Chondrocyte (in vitro differentiated cells): ENCODE results near the gene GSG1L. TPM values are rescaled to one million over a fixed set of nuclear protein-coding genes. Genes with fewer than 3 reads are reported as not detected.

ENCODE experiments used
- DNase-seq: peaks from one replicate; pipeline ENCODE4 v3.0.0; 2021; ENCODE audit warnings: mixed read lengths, low spot score
- H3K27ac Mint-ChIP-seq: one replicate; pipeline ENCODE4 v1.8.0; 2021; ENCODE audit warnings: mild to moderate bottlenecking, moderate library complexity, mixed read lengths; ENCODE audit not compliant: unreplicated experiment
- H3K27me3 Mint-ChIP-seq: 2 replicates; pipeline ENCODE4 v1.8.0; 2021; ENCODE audit warnings: low read depth, mixed read lengths
- H3K36me3 Mint-ChIP-seq: 2 replicates; pipeline ENCODE4 v1.8.0; 2021; ENCODE audit warnings: low read depth, mixed read lengths
- H3K4me1 Mint-ChIP-seq: 2 replicates; pipeline ENCODE4 v1.8.0; 2021; ENCODE audit warnings: low read depth, mild to moderate bottlenecking, mixed read lengths
- H3K4me3 Mint-ChIP-seq: one replicate; pipeline ENCODE4 v1.8.0; 2021; ENCODE audit warnings: mild to moderate bottlenecking, moderate library complexity, mixed read lengths; ENCODE audit not compliant: unreplicated experiment
- H3K9me3 Mint-ChIP-seq: 2 replicates; pipeline ENCODE4 v1.8.0; 2021; ENCODE audit warnings: low read depth, mixed read lengths
- total RNA-seq: library from RNA; stranded (reverse); gene quantifications from 3 replicates; pipeline ENCODE4 v1.2.1, GENCODE V29; 2021
- TF ChIP-seq, protein P1 (sequence below): fragments of 200-600 bp; sonication (generic); IDR thresholded peaks from 2 replicates; pipeline ENCODE4 v1.5.0; 2021; ENCODE audit warnings: antibody characterized with exemption, mild to moderate bottlenecking, moderate library complexity

GSG1L gene
- total RNA-seq, 1 donor from 2014 or later = not detected

DNA sequence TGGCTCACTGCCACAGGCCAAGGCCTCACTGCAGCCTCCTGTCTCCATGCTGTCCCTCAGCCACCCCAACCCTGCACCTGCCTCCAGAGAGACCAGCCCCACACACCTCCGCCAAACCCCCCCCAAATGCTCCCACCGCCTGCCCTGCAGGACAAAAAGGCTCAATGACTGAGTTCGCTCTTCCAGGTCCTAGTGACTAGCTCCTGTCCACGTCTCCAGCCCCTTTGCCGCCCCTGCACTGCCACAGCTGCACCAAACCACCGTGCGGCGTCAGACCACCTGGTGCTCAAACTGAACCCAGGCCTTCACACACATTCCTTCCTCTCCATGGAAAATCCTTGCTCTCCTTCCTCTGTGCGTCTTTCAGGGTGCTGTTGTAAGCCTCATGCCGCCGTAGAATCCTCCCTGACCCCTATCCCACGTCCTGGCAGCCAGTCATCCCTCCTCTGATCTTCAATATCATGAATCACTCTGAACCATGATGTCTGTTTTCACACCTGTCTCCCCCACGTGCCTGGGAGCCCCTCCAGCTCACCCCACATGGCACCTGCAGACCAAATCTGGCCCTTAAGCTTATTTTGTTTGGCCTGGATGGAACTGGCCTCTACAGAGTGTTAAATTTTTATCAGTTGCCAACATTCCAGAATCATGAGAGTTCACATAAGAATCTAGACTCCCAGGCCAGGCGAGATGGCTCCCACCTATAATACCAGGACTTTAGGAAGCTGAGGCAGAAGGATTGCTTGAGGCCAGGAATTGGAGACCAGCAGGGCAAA is 4.3 kb upstream of the GSG1L start:
- DNase-seq = no peak
- Mint-ChIP-seq H3K27me3 (peaks cover 26% of the 10 kb centered on the region), H3K4me1 (peaks cover 15% of the 10 kb centered on the region), H3K9me3 (no peaks in the 10 kb centered on the region), H3K27ac (peak overlapping the region; percentile 87), H3K36me3 (no peaks in the 10 kb centered on the region), H3K4me3 (no peak overlapping the region)
- TF ChIP-seq, protein P1, sequence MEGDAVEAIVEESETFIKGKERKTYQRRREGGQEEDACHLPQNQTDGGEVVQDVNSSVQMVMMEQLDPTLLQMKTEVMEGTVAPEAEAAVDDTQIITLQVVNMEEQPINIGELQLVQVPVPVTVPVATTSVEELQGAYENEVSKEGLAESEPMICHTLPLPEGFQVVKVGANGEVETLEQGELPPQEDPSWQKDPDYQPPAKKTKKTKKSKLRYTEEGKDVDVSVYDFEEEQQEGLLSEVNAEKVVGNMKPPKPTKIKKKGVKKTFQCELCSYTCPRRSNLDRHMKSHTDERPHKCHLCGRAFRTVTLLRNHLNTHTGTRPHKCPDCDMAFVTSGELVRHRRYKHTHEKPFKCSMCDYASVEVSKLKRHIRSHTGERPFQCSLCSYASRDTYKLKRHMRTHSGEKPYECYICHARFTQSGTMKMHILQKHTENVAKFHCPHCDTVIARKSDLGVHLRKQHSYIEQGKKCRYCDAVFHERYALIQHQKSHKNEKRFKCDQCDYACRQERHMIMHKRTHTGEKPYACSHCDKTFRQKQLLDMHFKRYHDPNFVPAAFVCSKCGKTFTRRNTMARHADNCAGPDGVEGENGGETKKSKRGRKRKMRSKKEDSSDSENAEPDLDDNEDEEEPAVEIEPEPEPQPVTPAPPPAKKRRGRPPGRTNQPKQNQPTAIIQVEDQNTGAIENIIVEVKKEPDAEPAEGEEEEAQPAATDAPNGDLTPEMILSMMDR = no peak

DNA sequence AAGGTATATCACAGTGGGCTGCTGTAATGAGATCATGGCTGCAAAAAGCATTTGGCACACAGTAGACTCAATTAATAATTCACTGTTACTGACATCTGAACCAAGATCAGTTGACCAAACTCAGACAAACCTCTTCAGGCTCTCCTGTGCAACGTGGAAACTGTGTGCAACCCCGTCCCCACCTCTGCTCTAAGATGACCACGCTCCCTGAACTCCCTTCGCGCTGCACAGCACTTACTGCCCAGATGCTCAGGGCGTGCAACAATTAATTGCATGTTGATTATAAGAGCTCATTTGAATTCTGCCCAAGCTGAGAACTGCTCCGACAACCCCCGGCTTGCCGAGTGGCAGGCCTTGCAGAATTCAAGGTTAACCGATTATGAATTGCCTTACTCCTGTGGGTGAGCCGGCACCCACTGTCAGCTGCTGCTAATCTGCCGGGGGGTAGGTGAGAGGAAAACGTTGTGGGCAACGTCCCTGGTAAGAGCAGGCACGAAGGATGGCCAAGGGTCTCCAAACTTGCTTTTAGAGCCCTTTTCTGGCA is 1.3 kb upstream of the GSG1L start:
- Mint-ChIP-seq H3K27me3 (peaks cover 36% of the 10 kb centered on the region), H3K36me3 (no peaks in the 10 kb centered on the region), H3K4me1 (peaks cover 15% of the 10 kb centered on the region), H3K9me3 (no peaks in the 10 kb centered on the region), H3K27ac (no peak overlapping the region), H3K4me3 (no peak overlapping the region)
- TF ChIP-seq, protein P1 = no peak
- DNase-seq = peak; percentile 60

DNA sequence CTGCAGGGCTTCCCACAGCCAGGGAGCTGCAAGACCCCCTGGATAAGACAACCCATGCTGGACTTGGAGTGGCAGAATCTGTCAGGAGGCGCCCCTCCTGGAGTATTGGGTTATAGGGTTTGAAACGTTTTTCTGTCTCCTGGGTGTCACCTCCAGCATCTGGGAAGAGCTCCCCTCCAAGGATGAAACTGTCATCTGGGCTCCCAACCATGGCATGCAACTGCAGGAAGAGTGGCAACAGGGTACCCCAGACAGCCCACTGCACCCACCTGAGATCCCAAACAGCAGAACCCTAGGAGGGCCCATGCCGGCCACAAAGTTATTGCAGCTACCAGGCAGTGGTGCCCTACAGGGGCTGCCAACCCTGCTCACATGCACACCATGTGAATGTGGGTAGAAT is 636 bp upstream of the GSG1L start:
- H3K36me3 Mint-ChIP-seq = no peaks in the 10 kb centered on the region
- TF ChIP-seq, protein P1 = no peak
- peaks cover 42% of the 10 kb centered on the region for H3K27me3 Mint-ChIP-seq
- no peak overlapping the region for H3K4me3 Mint-ChIP-seq
- H3K9me3 Mint-ChIP-seq = no peaks in the 10 kb centered on the region
- peak; percentile 57 for DNase-seq
- no peak overlapping the region for H3K27ac Mint-ChIP-seq
- H3K4me1 Mint-ChIP-seq = peaks cover 15% of the 10 kb centered on the region

DNA sequence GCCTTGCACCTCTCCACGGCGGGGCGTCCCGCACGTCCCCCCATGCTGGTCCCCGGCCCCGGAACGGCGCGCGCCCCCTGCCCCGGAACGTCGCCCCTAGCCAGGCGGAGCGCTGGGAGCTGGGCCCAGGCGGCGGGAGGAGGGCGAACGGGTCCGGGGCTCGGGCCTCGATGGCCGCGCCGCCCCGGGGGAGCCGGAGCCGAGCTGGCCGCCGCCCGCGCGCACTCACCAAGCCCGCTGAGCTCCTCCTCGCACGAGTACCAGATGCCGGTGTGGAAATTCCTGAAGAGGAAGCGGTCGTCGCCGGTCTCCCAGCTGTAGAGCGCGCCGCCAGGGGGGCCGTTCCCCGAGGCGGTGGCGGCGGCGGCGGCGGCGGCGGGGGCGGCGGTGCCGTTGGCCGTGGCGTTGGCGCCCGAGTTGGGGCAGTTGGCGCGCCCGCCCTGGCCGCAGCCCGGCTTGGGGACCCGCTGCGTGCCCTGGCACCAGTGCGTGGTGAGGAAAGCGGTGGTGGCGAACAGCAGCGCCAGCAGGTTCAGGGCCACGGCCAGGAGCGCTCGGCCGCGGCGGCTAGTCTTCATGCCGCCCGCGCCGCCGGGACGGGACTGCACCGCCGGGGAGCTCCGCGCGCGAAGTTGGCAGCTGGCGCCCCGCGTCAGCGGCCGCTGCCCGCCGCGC is 530 bp downstream of the GSG1L start:
- Mint-ChIP-seq H3K27ac (no peak overlapping the region), H3K36me3 (peaks cover 1% of the 10 kb centered on the region), H3K9me3 (no peaks in the 10 kb centered on the region), H3K4me3 (no peak overlapping the region), H3K4me1 (peaks cover 6% of the 10 kb centered on the region), H3K27me3 (peaks cover 52% of the 10 kb centered on the region)
- no peak for DNase-seq
- TF ChIP-seq, protein P1 = no peak

DNA sequence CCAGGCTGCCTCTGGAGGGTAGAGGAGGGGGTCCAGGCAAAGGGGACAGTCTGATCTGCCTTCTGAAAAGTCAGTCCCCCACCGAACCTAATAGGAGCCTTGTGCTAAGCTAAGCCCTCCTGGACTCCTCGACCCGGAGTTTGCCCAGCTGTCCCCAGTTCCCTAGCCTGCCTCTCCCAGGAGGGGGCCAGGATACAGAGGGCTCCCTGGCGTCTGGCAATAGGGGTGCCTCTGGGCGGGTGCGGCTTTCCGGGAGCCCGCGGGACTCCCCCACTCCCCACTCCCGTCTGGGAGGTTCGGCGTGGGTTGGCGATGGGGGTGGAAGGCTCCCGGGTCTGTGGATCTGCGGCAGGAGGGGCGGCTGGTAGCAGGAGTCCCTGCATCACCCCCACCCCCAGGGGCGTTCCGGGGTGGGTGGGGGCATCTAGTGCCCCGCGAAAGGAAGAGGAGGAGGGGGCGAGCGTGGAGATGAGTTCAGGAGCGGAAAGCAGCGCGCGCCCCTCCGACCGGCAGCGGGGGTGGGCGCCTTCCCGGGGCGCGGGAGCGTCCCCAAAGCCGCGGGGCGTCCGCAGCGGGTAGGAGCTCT is 1.2 kb downstream of the GSG1L start:
- no peak for DNase-seq
- Mint-ChIP-seq H3K4me1 (no peaks in the 10 kb centered on the region), H3K36me3 (peaks cover 1% of the 10 kb centered on the region), H3K27ac (no peak overlapping the region), H3K4me3 (no peak overlapping the region), H3K9me3 (no peaks in the 10 kb centered on the region), H3K27me3 (peaks cover 59% of the 10 kb centered on the region)
- TF ChIP-seq, protein P1 = no peak
